Fibroblast of skin of abdomen (primary cell): ENCODE measurements around the gene DPF1.
A peak's percentile ranks its signal among the peaks of the same experiment; 100 is the strongest.

Source experiments
- DNase-seq: peaks from one replicate; pipeline ENCODE4 v3.0.0-alpha.2; 2013

Gene DPF1

GRCh38 chr19:38221421-38221820 lies 2.6 kb downstream of the DPF1 start:
- no peak for DNase-seq

DNA sequence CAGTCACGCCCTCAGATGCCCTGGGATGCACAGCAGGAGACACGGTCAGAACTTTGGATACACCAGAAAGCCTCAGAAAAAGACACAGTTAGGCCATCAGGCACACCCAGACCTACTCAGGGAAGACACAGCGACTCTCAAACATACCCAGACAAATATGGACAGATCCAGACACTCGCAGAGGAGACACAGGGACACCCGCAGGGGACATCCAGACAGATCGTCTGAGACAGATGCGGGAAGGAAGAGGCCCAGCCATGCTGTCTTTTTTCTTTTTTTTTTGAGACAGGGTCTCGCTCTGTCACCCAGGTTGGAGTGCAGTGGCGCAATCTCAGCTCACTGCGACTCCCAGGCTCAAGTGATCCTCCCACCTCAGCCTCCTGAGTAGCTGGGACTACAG lies 4.8 kb downstream of the DPF1 start:
- no peak for DNase-seq

GRCh38 chr19:38218204-38218603 lies 5.8 kb downstream of the DPF1 start:
- DNase-seq, result no peak

DNA sequence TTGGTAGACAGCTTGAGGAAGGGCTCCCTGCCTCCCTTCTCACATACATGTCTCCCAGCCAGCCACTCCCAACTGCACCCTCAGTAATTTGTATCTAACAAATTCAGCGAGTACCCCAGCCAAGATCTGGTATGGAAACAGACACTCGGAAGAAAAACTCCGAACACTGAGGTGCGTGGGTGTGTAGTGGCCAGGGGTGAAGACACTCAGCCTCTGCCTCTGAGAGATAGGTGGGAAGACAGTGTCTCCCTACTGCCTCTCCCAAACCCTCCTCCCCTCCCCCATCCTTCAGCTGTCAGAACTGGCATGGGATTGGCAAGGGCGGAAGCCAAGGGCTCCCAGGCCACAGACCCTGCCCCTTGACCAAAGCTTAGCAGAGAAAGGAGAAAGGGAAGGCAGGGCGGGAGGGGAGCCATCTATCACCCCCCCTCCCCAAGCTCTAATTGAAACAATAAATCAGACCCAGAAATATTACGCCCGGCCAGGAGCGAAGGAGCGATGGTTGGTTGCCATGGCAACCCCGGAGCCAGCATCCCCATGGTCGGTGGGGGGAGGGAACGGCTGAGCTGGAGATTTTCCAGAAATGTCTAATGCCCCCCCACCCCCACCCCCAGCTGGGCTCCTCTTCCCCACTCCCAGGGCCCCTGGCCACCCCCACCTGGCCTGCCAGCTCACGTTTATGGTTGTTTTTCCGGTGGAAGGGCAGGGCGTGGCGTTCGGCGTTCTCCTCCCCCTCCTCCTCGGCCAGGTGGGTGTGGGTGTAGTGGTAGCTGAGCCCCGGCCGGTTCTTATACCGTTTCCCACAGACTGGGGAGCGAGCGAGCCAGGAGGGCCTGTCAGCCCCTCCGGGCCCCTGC lies 7.0 kb downstream of the DPF1 start:
- DNase-seq, result no peak

GRCh38 chr19:38213911-38214625 lies 10.0 kb downstream of the DPF1 start:
- peak; percentile 45 for DNase-seq

- no peak for DNase-seq
Observed at GRCh38 chr19:38213469-38213868, 10.6 kb downstream of the DPF1 start.

GRCh38 chr19:38211766-38212165 lies 12.3 kb downstream of the DPF1 start:
- no peak for DNase-seq

DNA sequence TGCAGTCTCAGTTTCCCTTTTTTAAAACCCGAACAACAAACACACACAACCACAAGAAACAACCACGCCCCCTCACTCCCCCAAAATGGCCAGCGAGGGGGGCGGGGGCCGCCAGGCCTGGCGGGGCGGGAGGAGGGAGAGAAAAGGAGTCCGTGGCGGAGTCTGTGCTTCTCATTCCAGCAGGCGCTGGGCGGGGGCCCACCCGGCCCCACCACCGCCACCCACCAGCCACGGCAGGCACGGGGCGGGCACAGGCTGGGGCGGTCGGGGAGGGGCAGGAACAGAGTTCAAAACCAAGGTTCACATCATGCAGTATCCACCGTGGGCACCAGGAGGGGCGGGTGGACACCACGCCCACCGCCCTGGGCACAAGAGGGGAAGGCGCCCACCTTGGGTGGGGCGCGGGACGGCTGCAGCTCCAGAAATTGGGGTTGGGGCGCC lies 12.9 kb downstream of the DPF1 start:
- no peak for DNase-seq

- DNase-seq, result peak; percentile 58
Observed at GRCh38 chr19:38210458-38210987, 13.5 kb downstream of the DPF1 start.

DNA sequence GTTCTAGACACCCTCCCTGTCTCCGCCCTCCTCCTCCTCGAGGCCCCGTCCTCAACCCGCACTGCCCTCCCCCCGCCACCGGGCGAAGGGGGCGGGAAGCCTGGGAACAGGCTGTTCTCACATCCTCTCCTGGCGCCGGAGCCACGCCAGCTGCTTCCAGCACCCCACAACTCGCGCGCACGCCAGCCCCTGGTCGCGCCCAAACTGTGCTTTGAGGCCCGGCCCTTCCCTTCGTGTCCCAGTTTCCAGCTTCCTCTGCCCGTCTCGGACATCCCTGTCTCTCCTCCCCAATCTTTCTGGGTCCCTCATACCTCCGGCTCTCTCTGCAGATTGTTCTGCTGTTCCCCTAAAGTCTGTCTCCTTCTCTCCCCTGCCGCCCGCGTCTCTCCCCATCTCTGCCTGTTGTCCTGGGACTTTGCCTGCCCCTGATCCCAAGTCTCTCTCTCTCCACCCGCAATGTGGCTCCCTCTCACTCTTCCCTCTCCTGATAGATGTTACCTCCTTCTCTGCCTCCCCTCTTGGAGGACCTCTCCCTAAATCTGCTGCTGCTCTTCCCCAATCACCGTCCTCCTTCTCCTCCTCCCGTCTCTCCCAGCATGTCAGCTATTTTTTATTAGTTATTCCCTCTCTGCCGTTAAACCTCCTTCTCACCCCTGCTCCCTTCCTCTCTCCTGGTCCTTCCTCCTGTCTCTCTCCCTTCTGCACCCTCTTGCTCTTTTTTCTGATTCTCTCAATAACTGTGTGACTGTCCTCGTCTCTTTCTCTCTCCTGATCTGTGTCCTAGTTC lies 14.2 kb downstream of the DPF1 start:
- DNase-seq, result peak; percentile 29

DNA sequence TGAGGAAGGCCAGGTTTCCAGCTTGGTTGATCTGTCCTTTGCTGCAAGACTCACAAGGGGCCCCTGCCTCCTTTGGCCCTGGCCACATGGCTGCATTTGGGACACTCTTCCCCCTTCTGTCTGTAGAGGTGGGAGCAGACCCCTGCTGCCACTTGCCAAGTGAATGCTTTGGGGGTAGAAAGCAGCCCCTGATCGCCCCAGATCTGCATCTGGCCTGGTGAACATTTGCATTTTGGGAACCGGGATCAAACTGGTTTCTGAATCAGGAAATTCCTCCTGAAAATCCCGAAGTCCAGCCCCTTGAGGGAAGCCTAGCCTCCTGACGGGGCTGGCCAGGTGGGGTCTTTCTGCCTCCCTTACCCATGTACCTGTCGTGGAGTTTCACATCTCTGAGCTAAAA lies 14.9 kb downstream of the DPF1 start:
- DNase-seq, result no peak

- DNase-seq, result no peak
Observed at GRCh38 chr19:38208571-38208970, 15.5 kb downstream of the DPF1 start.

GRCh38 chr19:38207543-38207942 lies 16.5 kb downstream of the DPF1 start:
- DNase-seq, result no peak

- no peak for DNase-seq
Observed at GRCh38 chr19:38206928-38207327, 17.1 kb downstream of the DPF1 start.

GRCh38 chr19:38206006-38206745 lies 17.8 kb downstream of the DPF1 start:
- no peak for DNase-seq

DNA sequence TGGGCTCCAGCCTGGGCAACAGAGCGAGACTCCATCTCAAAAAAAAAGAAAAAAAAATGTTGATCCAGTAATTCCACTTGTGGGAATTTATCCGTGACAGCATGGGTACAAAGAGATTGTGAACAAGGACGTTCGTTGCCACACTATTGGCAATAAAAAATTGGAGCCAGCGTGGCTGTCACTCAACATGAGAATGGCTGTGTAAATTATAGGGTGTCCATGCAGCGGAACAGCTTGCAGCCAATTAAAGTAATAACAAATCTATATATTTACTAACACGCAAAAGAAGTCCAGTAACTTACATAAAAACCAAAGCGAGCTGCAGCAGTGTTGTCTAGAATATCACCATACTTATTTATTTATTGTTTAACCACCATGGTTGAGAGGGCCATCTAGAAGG lies 19.3 kb downstream of the DPF1 start:
- no peak for DNase-seq

DNA sequence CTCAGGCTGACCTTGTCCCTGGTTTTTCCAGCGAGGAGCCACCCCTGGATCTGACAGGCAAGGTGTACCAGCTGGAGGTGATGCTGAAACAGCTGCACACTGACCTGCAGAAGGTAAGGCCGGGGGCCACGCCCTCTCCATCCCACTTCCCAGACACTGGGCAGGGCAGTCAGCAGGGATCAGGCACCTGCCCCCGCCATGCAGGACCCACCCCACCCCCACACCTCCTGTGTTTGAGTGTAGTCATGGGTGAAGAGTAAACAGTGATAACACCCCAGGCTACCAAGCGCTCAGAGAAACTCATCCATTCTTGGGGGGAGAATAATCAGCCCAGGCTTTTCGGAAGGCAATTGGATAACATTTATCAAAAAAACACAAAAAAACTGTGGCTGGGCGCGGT lies 19.9 kb downstream of the DPF1 start:
- DNase-seq, result no peak

GRCh38 chr19:38203197-38203596 lies 20.8 kb downstream of the DPF1 start:
- no peak for DNase-seq

DNA sequence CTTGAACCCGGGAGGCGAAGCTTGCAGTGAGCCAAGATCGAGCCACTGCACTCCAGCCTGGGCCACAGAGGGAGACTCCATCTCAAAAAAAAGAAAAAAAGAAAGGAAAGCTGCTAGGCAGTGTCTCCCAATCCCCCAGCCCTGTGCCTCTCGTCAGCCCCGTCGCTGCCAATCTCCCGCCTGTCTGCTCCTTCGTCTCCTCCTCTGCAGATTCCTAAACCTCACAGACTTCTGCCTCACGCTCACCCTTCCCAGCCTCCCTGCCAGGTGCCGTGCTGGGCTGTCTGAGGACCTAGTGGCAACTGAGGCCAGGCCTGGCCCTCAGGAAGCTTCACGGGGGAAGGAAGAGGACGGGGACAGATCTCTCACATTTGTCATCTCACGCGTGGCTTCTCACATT lies 21.5 kb downstream of the DPF1 start:
- no peak for DNase-seq

GRCh38 chr19:38201731-38202130 lies 22.3 kb downstream of the DPF1 start:
- no peak for DNase-seq

DNA sequence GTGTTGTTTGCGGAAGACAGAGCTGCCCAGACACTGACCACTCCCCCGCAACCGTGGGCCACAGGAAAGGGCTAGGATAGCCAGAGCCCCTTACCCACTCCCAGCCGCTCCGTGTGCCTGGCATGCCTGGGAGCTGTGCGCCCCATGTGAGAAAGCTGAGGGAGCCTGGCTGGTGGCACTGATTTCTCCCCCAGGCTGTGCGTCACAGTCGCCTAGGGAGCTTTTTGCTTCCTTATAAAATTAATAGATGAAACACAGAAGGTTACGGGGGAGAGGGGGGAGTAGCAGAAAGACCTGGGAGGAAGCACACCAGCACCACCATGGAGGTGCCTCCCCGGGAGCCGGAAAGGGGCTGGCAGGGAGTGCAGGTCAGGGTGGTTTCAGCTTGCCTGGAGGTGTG lies 24.7 kb downstream of the DPF1 start:
- no peak for DNase-seq
